GM18517 (cell line): Measurements from ENCODE around the gene C2CD2.

Experiments
- ATAC-seq: cut with Tn5 transposase; IDR thresholded peaks from one replicate; pipeline ENCODE4 v1.9.1; 2021; ENCODE audit warnings: mild to moderate bottlenecking, moderate library complexity; ENCODE audit not compliant: unreplicated experiment

Gene C2CD2

DNA sequence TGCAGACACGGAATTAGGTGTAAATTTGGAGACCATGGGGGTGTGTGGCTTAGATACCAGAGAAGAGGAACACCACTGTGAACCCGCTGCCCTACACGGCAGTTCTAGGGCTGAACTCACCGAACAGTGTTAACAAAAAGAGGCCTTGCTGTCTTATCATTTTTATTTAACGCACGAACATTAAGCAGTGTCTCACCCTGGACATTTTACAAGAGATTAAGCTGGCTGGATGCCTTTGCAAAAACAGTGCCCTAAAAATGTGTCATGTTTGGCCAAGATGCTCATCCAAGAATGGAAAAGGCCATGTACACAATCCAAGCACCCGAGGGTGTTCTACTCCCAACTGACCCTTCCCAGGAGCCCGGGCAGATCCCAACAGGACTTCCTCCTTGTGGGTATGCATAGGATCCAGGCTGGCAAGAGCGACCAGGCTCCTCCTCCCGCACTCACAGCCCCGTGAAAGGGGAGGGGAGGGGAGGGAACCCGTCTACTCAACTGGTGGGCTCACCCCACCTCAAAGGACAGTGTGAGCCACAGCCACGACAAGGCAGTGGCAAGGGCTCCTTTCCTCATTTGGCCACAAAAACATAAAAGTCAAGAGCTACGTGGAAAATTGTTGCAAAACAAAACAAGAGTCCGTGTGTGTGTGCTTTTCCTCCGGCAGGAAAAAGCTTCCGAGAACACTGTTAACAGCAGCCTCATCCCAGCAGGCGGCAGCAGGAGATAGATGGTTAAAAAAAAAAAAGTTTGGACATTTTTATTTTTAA, 20.3 kb downstream of the C2CD2 start:
- ATAC-seq, result no peak

DNA sequence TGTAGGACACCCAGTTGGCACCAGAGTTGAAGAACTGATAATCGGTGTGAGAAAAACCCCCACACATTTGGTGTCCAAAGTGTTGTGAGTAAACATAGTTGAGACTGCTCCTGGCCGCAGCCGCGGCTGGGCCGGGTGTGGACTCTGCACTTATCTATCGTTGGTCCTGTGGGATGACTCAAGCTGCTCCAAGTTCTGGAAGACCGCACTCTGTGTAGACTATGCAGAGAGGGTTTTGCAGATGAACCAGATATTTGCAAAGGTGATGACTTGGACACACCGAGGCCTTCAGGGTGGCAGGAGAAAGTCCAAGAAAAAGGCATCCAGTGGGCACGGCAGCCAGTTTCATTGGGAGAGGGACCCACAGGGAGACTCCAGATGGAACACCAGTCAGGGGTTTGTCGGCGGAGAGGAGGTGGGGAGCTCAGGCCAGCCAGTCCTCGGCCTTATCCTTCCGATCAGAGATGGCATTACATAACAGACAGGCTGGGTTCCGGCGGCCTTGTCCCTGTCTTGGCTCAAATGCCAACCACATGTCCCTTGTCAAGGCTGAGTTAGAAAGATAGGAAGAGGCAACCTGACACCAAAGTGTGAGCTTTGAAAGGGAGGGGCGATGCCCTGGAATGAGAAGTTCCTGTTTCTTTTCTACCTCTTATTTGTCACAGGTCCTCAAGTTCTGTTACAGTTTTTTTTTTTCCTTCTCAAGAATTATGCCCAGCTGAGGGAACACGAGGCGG, 21.1 kb downstream of the C2CD2 start:
- ATAC-seq, result no peak

DNA sequence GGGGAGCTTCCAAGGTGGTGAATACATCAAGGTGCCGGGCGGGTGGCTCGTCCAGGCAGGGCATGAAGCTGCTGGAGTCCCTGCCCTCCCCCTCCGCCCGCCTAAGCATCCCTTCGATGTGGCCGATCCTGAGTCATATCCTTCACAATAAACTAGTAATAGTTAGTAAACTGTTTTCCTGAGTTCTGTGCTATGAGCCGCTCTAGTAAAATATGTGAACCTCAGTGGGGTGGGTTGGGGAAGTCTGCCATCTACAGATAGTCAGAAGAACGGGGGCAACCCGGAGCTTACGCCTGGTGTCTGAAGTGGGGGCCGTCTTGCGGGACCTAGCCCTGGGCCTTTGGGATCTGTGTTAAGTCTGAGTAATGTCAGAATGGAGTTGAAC, 21.6 kb downstream of the C2CD2 start:
- no peak for ATAC-seq

DNA sequence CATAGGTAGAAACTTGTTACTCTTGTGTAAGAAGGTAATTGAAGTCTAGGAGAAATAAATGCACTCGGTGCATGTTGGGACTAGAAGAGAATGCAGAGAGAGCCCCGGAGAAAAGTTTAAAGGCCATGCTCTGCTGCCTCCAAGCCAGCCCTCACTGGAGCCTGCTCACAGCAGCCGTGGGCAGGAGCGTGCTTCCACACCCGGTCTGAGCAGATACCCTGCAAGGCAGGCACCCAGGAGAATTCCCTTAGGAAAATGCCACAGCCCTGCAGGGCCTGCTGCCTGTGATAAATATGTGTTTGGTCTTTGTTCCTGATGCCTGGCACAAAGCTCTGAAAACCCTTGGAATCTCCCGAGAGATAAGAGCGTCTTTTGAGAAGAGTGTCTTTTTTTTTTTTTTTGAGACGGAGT, 22.8 kb downstream of the C2CD2 start:
- no peak for ATAC-seq

DNA sequence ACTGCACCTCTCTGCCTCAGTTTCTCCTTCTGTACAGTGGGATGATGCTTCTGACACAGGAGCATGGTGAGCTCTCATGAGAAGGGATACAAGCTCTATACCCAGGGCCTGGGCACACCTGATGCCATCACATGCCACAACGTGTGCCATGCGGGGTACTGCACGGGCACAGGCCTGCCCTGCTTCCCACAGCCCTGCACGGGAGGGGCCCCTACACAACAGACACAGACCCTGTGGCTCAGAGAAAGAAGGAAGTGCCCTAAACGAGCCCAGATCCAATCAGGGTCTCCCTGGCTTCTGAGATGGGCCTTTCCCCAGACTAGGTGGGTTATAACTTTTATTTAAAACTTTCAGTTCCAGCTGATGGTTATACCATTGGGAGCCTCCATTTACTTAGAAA, 24.6 kb downstream of the C2CD2 start:
- ATAC-seq, result no peak

DNA sequence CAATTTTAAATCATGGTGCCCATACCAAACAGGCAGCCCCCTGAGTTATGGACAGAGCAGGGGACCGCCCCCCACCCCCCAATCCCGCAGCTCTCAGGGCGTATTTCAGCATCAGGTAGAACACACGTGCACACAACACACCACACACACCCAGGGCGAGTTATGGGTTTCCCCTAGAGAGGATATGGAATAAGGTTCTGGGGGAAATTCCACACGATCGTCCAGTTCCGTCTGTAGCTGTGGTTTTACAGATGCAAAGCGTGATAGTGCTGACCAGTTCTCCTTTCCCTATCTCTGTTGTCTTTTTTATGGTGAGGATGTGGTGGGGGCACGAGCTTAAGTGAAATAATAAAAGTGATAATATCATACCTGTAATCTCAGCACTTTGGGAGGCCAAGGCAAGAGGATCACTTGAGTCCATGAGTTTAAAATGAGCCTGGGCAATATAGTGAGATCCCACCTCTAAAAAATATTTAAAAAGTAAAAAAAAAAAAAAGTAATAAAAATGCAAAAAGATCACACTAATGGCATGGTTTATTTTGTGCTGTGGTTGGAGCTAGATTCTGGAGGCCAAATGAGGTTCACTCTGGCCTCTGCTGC, 25.1 kb downstream of the C2CD2 start:
- ATAC-seq, result peak; percentile 48

DNA sequence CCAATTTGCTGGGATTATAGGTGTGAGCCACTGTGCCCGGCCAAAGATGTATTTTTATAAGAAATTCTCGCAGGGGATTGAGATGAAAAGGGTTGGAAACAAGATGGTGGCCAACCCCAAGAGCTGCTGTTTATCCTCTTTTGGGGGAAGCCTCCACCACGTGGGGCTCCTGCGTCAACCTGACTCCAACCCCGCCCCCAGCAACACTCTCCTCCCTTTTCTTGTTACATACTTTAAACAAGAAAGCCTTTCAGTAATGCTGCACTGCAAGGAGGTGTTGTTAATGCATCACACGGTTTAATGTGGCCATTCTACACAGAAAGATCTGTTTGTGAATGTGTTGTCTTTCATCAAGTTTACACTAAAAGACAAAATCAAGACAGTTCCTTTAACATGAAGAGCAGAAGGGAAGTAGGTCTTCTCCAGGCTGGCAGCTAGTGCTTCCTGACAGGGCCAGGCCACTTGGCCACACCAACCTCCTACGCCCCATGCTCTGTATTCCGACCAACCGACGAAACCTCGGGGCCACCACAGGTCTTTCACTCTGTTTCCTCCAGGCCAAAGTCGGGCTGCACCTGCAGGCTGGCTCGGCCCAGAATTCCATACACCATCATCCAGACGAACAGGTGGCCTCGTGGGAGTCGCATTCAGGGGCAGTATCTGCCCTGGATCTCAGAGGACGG, 25.9 kb downstream of the C2CD2 start:
- no peak for ATAC-seq

DNA sequence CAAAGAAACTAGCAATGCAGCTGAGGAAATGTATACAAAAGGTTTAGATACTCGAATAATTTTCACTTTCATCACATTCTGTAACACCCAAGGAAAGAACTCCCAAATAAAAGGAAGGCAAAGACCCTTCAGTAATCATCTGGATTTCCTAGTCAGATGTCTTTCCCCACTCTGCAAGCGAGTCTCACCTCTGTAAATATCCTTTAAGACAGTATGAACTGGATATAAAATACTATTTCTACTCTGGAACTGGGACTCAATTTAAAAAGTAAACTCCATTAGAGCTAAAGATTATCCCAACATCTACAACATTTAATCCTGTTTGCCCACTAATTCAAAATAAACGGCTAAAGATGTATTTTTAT, 27.0 kb downstream of the C2CD2 start:
- no peak for ATAC-seq

DNA sequence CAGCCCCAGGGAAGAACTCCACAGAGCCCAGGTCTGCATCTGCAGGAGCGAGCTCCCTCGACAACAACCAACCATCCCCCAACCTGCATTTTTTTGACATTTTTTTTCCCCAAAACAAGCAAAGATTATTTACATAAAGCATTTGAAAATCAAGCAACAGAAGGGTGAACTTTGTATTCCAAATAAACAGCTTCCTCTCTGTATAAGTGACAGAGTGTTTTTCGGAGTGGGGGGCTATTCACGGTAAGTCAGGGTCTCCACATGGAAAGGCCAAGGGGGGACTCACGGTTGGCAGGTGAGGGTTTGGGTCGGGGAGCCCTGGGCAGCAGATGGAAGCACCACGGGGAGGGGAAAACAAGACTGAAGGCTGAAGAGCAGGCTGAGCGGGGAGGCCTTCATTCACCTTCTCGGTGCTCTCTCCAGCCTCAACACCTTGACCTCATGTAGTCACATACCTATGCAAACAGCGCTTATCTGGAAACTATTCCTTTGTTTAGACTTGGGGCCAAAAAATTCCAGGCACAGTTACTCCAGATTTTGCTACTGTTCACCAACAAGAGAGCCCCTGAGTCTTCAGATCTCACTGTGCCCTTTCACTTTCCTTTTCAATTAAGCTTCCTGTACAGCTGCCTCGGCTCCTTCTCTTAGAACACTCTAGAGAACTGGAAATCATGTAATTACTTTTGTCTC, 27.6 kb downstream of the C2CD2 start:
- peak; percentile 57 for ATAC-seq

DNA sequence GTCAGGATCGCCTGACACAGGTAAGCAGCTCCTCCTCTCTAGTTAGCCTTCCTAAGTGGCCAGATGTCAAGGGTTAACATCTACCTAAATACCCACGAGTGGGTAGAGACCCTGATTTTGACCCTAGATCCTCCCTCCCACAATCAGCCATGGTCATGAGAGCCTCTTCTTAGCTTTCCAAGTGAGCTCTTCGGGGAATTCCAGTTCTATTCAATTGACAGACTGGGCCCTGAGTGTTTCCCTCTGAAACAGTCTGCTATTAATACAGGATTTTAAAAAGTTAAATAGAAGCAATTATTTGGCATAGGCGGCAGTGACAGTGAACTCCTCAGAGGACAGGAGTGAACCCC, 28.1 kb downstream of the C2CD2 start:
- no peak for ATAC-seq

DNA sequence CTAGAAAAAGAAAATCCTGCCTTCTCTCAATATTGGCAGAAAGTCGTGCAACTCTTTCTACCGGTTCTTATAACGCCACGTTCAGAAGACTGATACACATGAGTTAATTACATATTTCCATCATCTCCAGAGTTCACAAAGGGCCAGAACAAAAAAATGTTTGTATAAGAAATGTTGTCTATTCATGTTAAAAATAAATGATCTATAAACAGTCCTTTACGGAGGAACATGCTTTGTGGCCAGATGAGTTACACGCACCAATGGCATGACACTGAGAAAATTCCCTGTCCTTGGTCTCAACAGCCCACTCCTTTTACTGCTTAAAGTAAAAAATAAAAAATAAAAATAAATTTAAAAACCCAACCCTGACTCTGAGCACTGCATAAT, 29.5 kb downstream of the C2CD2 start:
- no peak for ATAC-seq

DNA sequence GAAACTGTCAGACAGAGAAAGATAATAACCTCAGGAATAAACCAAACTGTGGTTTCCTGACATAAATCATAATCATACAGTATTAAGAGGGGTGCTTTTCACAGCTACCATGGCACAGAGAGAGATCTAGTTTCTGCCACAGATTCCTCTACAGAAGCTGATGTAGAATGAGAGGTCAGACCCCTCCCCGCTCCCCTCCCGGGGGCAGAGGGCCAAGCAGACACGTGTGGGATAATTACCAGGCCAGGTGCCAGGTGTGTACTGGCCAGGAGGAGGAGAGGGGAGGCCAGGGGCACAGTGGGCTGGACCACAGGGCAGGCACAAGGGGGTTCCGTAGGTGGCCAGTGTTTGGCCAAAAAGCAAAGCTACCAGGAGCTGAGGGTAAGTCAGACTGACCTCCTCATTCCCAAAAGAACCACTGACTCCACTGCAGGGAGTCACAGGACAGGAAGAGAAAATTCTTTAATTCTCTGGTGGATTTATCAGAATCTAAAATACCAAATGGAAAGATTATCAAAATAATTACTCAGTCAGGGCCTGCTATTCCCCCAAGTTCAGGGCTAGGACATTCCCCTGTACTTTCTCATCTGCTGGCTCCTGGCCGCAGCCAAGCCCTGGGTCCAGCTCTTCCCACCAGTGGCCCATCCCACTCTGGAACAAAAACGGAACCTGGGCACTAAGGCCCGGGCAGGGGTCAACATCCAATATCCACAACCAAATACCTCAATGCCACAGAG, 30.0 kb downstream of the C2CD2 start:
- no peak for ATAC-seq

DNA sequence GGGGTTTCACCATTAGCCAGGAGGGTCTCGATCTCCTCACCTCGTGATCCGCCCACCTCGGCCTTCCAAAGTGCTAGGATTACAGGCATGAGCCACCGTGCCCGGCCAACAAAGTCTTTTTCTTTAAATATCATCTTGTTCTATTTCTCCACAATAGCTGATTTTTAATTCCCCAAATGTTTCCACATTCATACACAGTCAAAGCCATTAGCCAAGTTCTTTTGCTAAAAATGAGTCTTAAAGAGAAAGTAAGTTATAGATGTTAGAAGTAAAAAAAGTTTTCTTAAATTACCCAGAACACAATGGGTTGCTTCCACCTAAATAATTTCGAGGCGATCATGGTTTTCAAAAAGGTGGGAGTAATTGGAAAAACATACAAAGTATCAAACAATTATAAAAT, 30.6 kb downstream of the C2CD2 start:
- ATAC-seq, result no peak

DNA sequence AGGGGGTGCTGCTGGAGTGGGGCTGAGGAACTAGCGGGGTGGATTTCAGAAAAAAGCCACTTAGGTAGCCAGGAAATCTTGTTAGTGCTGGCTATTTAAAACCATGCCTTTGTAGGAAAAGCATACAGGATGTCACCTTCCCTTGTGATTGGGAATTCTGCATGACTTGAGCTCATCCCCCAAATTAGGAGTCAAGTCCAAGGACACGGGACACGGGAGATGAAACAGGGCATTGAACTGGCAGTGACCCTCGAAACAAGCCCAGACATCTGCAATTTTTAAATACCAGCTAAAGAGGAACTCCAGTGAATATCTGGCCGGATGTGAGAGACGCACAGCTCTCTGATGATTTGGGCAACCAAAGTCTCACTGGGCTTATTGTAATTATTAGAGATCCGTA, 32.8 kb downstream of the C2CD2 start:
- ATAC-seq, result no peak

DNA sequence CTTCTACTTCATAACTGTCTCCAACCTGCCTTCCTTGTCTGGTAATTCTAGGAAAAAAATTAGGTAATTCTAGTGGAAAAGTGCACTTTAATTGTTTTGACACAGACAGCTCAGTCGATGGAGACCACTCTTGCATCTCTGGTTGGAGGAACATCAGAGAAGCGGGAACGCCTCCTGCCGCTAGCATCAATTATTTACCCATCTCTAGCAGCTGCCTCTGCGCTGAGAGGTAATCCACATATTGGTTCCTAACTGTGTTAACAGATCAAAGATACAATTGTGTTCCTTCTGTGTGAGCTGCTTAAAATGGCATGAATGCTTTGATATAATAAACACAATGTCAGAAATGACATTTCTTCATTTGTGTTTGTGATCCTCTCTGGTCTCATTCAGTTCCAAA, 33.3 kb downstream of the C2CD2 start:
- ATAC-seq, result no peak

DNA sequence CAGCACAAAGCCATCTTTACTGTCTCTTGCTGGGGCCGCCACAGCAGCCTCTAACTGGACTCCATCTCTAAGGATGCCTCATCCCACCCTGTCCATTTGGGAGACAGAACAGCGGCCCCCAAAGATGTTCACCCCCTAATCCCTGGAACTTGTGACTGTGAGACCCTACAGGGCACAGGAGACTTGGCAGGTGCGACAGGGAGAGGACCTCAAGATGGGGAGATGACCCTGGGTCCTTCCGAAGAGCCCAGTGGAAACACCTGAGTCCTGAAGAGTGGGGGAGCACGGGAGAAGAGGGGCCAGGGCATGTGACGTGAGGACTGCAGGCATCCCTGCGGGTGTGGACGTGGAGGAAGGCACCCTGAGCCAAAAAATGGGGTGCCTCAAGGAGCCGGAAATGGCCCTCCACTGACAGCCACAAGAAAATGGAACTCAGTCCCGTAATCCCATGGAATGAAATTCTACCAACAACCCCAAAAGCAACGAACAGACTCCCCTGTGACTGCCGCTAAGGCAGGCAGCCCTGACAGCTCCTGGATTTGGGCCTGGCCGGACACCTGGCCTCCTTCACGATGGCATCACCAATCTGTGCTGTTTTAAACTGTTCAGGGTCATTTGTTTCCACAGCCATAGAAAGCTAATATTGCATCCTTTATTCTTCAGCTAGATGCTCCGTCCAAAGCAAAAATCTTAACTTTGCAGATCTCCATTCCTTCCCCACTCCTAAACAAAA, 34.0 kb downstream of the C2CD2 start:
- ATAC-seq, result no peak

DNA sequence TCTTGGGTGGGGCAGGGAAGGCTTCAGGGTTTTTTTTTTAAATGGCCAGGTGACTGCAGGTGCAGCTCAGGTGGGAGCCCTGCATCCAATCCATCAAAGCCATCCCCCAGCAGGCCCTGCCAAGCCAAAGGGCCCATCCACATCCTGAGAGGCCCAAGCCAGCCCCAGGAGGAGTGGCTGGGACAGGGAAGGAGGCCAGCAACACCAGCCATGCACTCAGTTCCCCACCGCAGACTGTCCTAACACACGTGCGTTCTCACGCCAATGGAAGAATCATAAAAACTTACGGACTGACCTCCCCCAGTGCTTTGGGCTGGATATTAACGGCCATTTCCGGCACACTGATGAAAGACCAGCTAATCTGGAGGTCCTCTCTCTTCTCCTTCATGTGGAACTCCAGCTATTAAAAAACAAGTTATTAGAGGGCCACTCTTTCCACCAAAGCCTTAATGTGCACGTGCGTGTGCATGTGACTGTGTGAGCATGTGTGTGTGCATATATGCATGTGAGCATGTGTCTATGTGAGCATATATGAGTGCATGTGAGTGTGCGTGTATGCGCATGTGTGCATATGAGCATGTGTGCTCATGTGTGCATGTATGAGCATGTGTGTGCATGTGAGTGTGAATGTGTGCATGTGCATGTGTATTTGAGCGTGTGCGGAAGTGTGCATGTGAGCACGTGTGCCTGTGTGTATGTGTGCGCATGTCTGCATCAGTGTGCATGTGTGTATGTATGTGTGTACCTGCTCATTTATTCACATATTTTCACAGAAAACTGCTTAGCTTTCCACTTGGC, 35.1 kb downstream of the C2CD2 start:
- no peak for ATAC-seq

DNA sequence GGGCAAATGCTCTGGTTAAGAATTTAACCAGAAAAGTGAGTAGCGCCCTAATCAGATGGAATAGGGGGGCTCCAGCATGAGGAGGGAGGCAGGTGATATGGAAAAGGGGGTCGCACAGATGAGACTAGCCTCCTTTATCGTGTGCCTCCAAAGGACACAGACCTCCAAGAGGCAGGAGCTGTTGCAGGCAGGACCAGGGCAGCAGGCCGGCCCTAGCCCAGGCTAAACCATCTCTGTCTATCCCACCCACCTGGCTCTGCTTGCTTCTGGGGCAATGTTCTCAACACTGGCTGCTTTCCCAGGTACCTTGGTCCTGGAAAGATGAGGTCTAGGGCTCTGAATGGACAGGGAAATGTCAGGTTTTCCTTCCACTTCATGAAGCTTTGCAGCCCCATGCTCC, 36.3 kb downstream of the C2CD2 start:
- ATAC-seq, result no peak

DNA sequence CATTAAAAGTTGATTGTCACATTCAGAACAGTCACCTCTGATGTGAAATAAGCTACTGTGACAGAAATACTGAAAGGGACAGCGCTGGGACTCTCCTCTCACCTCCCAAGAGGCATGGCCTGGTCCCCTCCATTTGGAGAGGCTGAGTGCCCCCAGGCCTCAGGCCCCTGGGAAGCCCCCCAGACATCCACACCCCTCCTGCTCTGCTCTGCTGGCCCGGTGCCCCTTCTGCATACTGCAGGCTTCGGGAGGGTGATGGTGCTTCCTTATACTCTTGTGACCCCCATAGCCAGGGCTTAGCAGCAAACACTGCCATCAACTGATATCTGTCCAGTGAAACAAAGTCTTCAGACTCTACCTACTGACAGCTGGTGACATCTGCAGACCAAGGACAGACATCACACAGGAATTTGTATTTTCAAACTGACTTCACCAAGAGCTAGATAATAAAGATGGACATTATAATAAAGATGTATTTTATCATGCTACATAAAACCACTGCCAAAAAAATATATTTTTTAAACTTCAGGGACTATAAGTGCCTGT, 36.9 kb downstream of the C2CD2 start:
- no peak for ATAC-seq
